WTC11 (cell line): Measurements from ENCODE around the gene STARD10. TPM values are rescaled to one million over a fixed set of nuclear protein-coding genes. Genes with fewer than 3 reads are reported as not detected.

ENCODE experiments used
- ATAC-seq: fragments of 200-7000 bp; cut with Tn5 transposase; 2 replicates; pipeline ENCODE4 v1.10.0; 2021; ENCODE audit warnings: mild to moderate bottlenecking, moderate library complexity
- CTCF ChIA-PET: fragments of 300-600 bp; sonication (Branson Sonifier 250); formaldehyde crosslinking; loops from one replicate; lab custom pipeline; 2021; ENCODE audit warnings: antibody characterized with exemption; lab: Charles Lee
- POLR2A ChIA-PET: fragments of 350-600 bp; sonication (Branson Sonifier 250); formaldehyde crosslinking; loops from one replicate; lab custom pipeline; 2021; ENCODE audit warnings: antibody characterized with exemption; lab: Charles Lee
- DNase-seq: peaks from one replicate; pipeline ENCODE4 v3.0.0; 2021; ENCODE audit warnings: low spot score
- H3K27ac Mint-ChIP-seq: 2 replicates; pipeline ENCODE4 v1.8.0; 2021; ENCODE audit warnings: mixed read lengths
- H3K27me3 Mint-ChIP-seq: 2 replicates; pipeline ENCODE4 v1.8.0; 2021; ENCODE audit warnings: low read depth, mild to moderate bottlenecking, moderate library complexity, mixed read lengths
- H3K36me3 Mint-ChIP-seq: 2 replicates; pipeline ENCODE4 v1.8.0; 2021; ENCODE audit warnings: mixed read lengths
- H3K4me1 Mint-ChIP-seq: 2 replicates; pipeline ENCODE4 v1.8.0; 2022; ENCODE audit warnings: mixed read lengths
- H3K4me3 Mint-ChIP-seq: 2 replicates; pipeline ENCODE4 v1.8.0; 2021; ENCODE audit warnings: mild to moderate bottlenecking, moderate library complexity, mixed read lengths
- H3K9me3 Mint-ChIP-seq: 2 replicates; pipeline ENCODE4 v1.8.0; 2021; ENCODE audit warnings: mixed read lengths
- ARID4B ChIP-seq: sonication (generic); formaldehyde crosslinking; IDR thresholded peaks from 2 replicates; pipeline ENCODE4 v1.8.0; 2023; ENCODE audit warnings: missing genetic modification reagents, mild to moderate bottlenecking, borderline replicate concordance
- ATF2 ChIP-seq: sonication (generic); formaldehyde crosslinking; IDR thresholded peaks from 2 replicates; pipeline ENCODE4 v1.8.1; 2022; ENCODE audit warnings: low read depth, missing genetic modification reagents, borderline replicate concordance
- CBFB ChIP-seq: sonication (generic); formaldehyde crosslinking; IDR thresholded peaks from 2 replicates; pipeline ENCODE4 v1.8.1; 2022; ENCODE audit warnings: mild to moderate bottlenecking, low read depth, missing genetic modification reagents
- ELF4 ChIP-seq: sonication (generic); formaldehyde crosslinking; IDR thresholded peaks from 2 replicates; pipeline ENCODE4 v1.8.1; 2022; ENCODE audit warnings: low read depth, mild to moderate bottlenecking, moderate library complexity, missing genetic modification reagents
- ESRRA ChIP-seq: sonication (generic); formaldehyde crosslinking; IDR thresholded peaks from 2 replicates; pipeline ENCODE4 v1.8.1; 2022; ENCODE audit warnings: mild to moderate bottlenecking, missing genetic modification reagents, borderline replicate concordance
- ETV6 ChIP-seq: sonication (generic); formaldehyde crosslinking; IDR thresholded peaks from 2 replicates; pipeline ENCODE4 v1.8.1; 2022; ENCODE audit warnings: mild to moderate bottlenecking, missing genetic modification reagents
- GTF2I ChIP-seq: fragments of 250-450 bp; sonication (Bioruptor Pico); conservative IDR thresholded peaks from 2 replicates; pipeline ENCODE4 v1.4.0; 2021; ENCODE audit warnings: mild to moderate bottlenecking
- NFATC4 ChIP-seq: fragments of 250-450 bp; sonication (Bioruptor Pico); IDR thresholded peaks from 2 replicates; pipeline ENCODE4 v1.9.0; 2021; ENCODE audit warnings: mild to moderate bottlenecking
- NR1H2 ChIP-seq: sonication (generic); formaldehyde crosslinking; IDR thresholded peaks from 2 replicates; pipeline ENCODE4 v1.9.0; 2021; ENCODE audit warnings: mild to moderate bottlenecking, moderate library complexity, missing genetic modification reagents
- PRDM15 ChIP-seq: sonication (generic); formaldehyde crosslinking; IDR thresholded peaks from 2 replicates; pipeline ENCODE4 v1.8.0; 2022; ENCODE audit warnings: missing genetic modification reagents
- RORB ChIP-seq: fragments of 250-450 bp; sonication (Bioruptor Pico); IDR thresholded peaks from 2 replicates; pipeline ENCODE4 v1.9.0; 2021; ENCODE audit warnings: mild to moderate bottlenecking
- SOX15 ChIP-seq: fragments of 250-450 bp; sonication (Bioruptor Pico); IDR thresholded peaks from 2 replicates; pipeline ENCODE4 v1.9.0; 2021; ENCODE audit warnings: mild to moderate bottlenecking
- ZBTB21 ChIP-seq: sonication (generic); formaldehyde crosslinking; IDR thresholded peaks from 2 replicates; pipeline ENCODE4 v1.8.1; 2023; ENCODE audit warnings: mild to moderate bottlenecking, missing genetic modification reagents, borderline replicate concordance
- ZBTB43 ChIP-seq: sonication (generic); formaldehyde crosslinking; IDR thresholded peaks from 2 replicates; pipeline ENCODE4 v1.8.1; 2023; ENCODE audit warnings: mild to moderate bottlenecking, missing genetic modification reagents
- ZMAT4 ChIP-seq: fragments of 250-450 bp; sonication (Bioruptor Pico); IDR thresholded peaks from 2 replicates; pipeline ENCODE4 v1.9.0; 2021; ENCODE audit warnings: mild to moderate bottlenecking
- ZNF232 ChIP-seq: sonication (generic); formaldehyde crosslinking; IDR thresholded peaks from 2 replicates; pipeline ENCODE4 v1.8.0; 2022; ENCODE audit warnings: mild to moderate bottlenecking, missing genetic modification reagents
- ZNF263 ChIP-seq: sonication (generic); formaldehyde crosslinking; IDR thresholded peaks from 2 replicates; pipeline ENCODE4 v1.8.1; 2022; ENCODE audit warnings: low read depth, mild to moderate bottlenecking, moderate library complexity, missing genetic modification reagents
- ZNF281 ChIP-seq: sonication (generic); formaldehyde crosslinking; IDR thresholded peaks from 2 replicates; pipeline ENCODE4 v1.8.0; 2023; ENCODE audit warnings: mild to moderate bottlenecking, missing genetic modification reagents
- total RNA-seq: library from RNA; stranded (reverse); gene quantifications from 3 replicates; pipeline ENCODE4 v1.2.3, GENCODE V29; 2021

STARD10 gene
- total RNA-seq, 1 experiment from 2014 or later, result 32.0 TPM

GRCh38 chr11:72721276-72721675 is 72.6 kb downstream of the STARD10 start (continued):
- TF ChIP-seq ARID4B (CRISPR knock-in tag), result no peak
- no peak for TF ChIP-seq ZNF263 (CRISPR knock-in tag)
- TF ChIP-seq PRDM15 (CRISPR knock-in tag), result no peak
- no peak for TF ChIP-seq ZBTB21 (CRISPR knock-in tag)

GRCh38 chr11:72720784-72721183 is 73.1 kb downstream of the STARD10 start:
- no peaks in the 10 kb centered on the region for H3K9me3 Mint-ChIP-seq
- no peak overlapping the region for H3K4me3 Mint-ChIP-seq
- H3K4me1 Mint-ChIP-seq, result peaks cover 9% of the 10 kb centered on the region
- H3K27ac Mint-ChIP-seq, result no peak overlapping the region
- CTCF ChIA-PET, result interaction anchor here (1.0 to 1.4 kb wide), 2 partner anchors 36 to 72 kb away, joined by 3 to 4 read pairs; no protein-coding TSS in a partner anchor
- no peaks in the 10 kb centered on the region for H3K27me3 Mint-ChIP-seq
- no peak for ATAC-seq
- DNase-seq, result no peak
- no peaks in the 10 kb centered on the region for H3K36me3 Mint-ChIP-seq
- no peak for TF ChIP-seq NR1H2
- POLR2A ChIA-PET, result no interaction called here

- DNase-seq (no peak), ATAC-seq (no peak)
- Mint-ChIP-seq H3K9me3 (no peaks in the 10 kb centered on the region), H3K27me3 (no peaks in the 10 kb centered on the region), H3K4me3 (no peak overlapping the region), H3K36me3 (no peaks in the 10 kb centered on the region), H3K4me1 (peaks cover 9% of the 10 kb centered on the region), H3K27ac (no peak overlapping the region; the same call in 1 of the 2 replicates)
- ChIA-PET CTCF (interaction anchor here (1.4 kb wide), 1 partner anchor 36 kb away, joined by 4 read pairs; no protein-coding TSS in a partner anchor), POLR2A (no interaction called here)
- TF ChIP-seq ETV6 (no peak), NFATC4 (no peak), ESRRA (CRISPR knock-in tag) (no peak), CBFB (no peak), ZNF232 (CRISPR knock-in tag) (no peak), ZBTB43 (CRISPR knock-in tag) (no peak), ZMAT4 (CRISPR knock-in tag) (no peak), GTF2I (no peak), ZNF281 (CRISPR knock-in tag) (no peak), ELF4 (CRISPR knock-in tag) (no peak), SOX15 (CRISPR knock-in tag) (no peak), RORB (CRISPR knock-in tag) (no peak), ATF2 (no peak)
These were observed 73.8 kb downstream of the STARD10 start for GRCh38 chr11:72720047-72720446.
